H1 (cell line): ENCODE results near the gene RAD51B.

Experiments
- CEBPB ChIP-seq: IDR thresholded peaks from 2 replicates; pipeline ENCODE4 v1.6.1; 2012; ENCODE audit warnings: low read depth, low read length
- CREB1 ChIP-seq: IDR thresholded peaks from 2 replicates; pipeline ENCODE4 v1.6.1; 2012; ENCODE audit warnings: inconsistent platforms
- CTCF ChIP-seq, 3 experiments: IDR thresholded peaks; 1 replicate in 2 of 3; 2 replicates in 1 of 3; pipeline versions ENCODE4 v1.5.1 to v1.6.1; 2011; ENCODE audit warnings: low read length in 3 of 3, mild to moderate bottlenecking in 3 of 3, inconsistent platforms in 2 of 3, low read depth in 1 of 3, moderate library complexity in 1 of 3; ENCODE audit not compliant: insufficient read depth in 1 of 3; ENCODE audit errors: control extremely low read depth in 1 of 3
- PHF8 ChIP-seq: fragments of 200-600 bp; sonication (generic); conservative IDR thresholded peaks from 2 replicates; pipeline ENCODE4 v1.7.1; 2012; ENCODE audit warnings: low read depth, mild to moderate bottlenecking, inconsistent platforms, low read length, moderate library complexity

DNA sequence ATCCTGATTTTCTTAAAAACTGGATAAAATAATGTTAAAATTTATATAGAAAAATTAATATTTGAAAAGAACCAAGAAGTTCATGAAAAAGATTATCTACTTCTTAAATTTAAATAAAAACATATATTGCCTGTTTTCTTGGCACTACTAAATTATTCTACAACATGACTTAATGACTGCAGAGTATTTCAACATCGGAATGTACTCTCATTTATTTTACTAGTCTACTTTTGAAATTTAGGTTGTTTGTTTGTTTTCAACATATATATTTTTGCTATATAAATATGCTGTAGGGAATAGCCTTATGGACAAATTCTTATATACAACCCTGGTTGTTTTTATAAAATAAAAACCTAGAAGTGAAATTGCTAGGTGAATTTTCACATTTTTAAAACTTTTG, 231.6 kb downstream of the RAD51B start:
- TF ChIP-seq CEBPB (no peak), CTCF (IDR thresholded peaks at IDR 0.05; ENCODE audit: control extremely low read depth in 1 of 3, insufficient read depth in 1 of 3, low read depth in 1 of 3, low read length in 3 of 3) (no peak), CREB1 (no peak), PHF8 (no peak)
